Measurements from ENCODE around the gene ARIH1.

Gene ARIH1

DNA sequence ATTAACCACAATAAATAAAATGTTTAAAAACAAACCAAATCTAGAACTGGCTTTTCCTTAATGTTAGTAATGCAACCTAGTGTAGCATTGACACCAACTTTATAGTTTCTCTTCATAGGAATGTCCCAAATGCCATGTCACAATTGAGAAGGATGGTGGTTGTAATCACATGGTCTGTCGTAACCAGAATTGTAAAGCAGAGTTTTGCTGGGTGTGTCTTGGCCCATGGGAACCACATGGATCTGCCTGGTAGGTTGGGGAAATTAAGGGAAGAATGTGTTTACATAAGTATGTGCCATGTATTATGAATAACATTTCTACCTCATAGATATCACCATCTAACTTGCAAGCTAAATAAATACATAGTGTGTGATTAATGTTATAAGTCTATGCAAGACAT is 95.9 kb downstream of the ARIH1 start (continued):
- TF ChIP-seq, protein P1, sequence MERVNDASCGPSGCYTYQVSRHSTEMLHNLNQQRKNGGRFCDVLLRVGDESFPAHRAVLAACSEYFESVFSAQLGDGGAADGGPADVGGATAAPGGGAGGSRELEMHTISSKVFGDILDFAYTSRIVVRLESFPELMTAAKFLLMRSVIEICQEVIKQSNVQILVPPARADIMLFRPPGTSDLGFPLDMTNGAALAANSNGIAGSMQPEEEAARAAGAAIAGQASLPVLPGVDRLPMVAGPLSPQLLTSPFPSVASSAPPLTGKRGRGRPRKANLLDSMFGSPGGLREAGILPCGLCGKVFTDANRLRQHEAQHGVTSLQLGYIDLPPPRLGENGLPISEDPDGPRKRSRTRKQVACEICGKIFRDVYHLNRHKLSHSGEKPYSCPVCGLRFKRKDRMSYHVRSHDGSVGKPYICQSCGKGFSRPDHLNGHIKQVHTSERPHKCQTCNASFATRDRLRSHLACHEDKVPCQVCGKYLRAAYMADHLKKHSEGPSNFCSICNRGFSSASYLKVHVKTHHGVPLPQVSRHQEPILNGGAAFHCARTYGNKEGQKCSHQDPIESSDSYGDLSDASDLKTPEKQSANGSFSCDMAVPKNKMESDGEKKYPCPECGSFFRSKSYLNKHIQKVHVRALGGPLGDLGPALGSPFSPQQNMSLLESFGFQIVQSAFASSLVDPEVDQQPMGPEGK (CRISPR knock-in tag; IDR thresholded peaks at IDR 0.05; ENCODE audit: borderline replicate concordance): no peak
- no peak for TF ChIP-seq SNAI2 (CRISPR knock-in tag; IDR thresholded peaks at IDR 0.05)
- TF ChIP-seq ZFP30 (CRISPR knock-in tag; IDR thresholded peaks at IDR 0.05): no peak
- no peak for TF ChIP-seq ZNF70 (CRISPR knock-in tag; IDR thresholded peaks at IDR 0.05)

DNA sequence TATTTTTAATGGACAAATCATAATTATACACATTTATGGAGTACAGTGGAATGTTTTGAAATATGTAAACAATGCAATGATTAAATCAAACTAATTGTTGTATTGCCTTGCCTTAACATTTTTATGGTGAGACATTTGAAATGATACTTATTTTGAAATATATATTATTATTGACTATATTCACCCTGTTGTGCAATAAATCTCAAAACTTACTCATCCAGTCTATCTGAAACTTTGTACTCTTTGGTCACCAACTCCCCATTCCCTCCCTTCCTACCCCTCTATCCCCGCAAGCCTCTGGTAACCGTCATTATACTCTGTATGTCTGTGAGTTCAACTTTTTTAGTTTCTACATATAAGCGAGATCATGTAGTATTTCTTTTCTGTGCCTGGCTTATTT is 105.7 kb downstream of the ARIH1 start:
- TF ChIP-seq GLIS3 (CRISPR knock-in tag; IDR thresholded peaks at IDR 0.05) (no peak), ZC3H10 (CRISPR knock-in tag; IDR thresholded peaks at IDR 0.05) (no peak), ZNF70 (CRISPR knock-in tag; IDR thresholded peaks at IDR 0.05) (no peak), ZFP30 (CRISPR knock-in tag; IDR thresholded peaks at IDR 0.05) (no peak), ZNF565 (CRISPR knock-in tag; conservative IDR thresholded peaks at IDR 0.05; ENCODE audit: low read depth) (no peak)
- TF ChIP-seq, protein P1 (CRISPR knock-in tag; IDR thresholded peaks at IDR 0.05; ENCODE audit: borderline replicate concordance): no peak
- TF ChIP-seq, protein P2, sequence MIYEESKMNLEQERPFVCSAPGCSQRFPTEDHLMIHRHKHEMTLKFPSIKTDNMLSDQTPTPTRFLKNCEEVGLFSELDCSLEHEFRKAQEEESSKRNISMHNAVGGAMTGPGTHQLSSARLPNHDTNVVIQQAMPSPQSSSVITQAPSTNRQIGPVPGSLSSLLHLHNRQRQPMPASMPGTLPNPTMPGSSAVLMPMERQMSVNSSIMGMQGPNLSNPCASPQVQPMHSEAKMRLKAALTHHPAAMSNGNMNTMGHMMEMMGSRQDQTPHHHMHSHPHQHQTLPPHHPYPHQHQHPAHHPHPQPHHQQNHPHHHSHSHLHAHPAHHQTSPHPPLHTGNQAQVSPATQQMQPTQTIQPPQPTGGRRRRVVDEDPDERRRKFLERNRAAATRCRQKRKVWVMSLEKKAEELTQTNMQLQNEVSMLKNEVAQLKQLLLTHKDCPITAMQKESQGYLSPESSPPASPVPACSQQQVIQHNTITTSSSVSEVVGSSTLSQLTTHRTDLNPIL (CRISPR knock-in tag; IDR thresholded peaks at IDR 0.05; ENCODE audit: low read depth): no peak
- ATAC-seq: no peak

DNA sequence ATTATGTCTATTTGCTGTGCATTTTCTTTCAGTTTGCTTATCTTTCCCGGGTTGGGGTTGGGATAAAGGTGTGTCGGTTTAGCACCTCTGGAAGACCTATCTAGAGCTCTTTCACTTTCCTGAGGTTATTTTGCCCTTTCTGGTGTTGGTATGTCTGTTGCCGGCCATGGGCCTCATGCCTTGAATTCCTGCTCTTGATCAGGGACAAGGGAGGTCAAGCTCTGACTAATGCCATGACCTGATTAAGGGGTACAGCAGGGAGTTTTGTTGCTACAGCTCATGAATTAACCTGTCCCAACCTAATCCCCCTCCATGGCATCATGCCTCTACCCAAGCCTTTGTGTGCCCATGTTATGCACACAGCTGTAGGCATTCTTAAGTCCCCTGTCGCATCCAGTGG is 109.9 kb downstream of the ARIH1 start:
- ATAC-seq: no peak
- no peak for TF ChIP-seq ARNTL (CRISPR knock-in tag; IDR thresholded peaks at IDR 0.05; ENCODE audit: borderline replicate concordance, low read depth)
- TF ChIP-seq, protein P3, sequence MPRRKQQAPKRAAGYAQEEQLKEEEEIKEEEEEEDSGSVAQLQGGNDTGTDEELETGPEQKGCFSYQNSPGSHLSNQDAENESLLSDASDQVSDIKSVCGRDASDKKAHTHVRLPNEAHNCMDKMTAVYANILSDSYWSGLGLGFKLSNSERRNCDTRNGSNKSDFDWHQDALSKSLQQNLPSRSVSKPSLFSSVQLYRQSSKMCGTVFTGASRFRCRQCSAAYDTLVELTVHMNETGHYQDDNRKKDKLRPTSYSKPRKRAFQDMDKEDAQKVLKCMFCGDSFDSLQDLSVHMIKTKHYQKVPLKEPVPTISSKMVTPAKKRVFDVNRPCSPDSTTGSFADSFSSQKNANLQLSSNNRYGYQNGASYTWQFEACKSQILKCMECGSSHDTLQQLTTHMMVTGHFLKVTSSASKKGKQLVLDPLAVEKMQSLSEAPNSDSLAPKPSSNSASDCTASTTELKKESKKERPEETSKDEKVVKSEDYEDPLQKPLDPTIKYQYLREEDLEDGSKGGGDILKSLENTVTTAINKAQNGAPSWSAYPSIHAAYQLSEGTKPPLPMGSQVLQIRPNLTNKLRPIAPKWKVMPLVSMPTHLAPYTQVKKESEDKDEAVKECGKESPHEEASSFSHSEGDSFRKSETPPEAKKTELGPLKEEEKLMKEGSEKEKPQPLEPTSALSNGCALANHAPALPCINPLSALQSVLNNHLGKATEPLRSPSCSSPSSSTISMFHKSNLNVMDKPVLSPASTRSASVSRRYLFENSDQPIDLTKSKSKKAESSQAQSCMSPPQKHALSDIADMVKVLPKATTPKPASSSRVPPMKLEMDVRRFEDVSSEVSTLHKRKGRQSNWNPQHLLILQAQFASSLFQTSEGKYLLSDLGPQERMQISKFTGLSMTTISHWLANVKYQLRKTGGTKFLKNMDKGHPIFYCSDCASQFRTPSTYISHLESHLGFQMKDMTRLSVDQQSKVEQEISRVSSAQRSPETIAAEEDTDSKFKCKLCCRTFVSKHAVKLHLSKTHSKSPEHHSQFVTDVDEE (CRISPR knock-in tag; IDR thresholded peaks at IDR 0.05): no peak

DNA sequence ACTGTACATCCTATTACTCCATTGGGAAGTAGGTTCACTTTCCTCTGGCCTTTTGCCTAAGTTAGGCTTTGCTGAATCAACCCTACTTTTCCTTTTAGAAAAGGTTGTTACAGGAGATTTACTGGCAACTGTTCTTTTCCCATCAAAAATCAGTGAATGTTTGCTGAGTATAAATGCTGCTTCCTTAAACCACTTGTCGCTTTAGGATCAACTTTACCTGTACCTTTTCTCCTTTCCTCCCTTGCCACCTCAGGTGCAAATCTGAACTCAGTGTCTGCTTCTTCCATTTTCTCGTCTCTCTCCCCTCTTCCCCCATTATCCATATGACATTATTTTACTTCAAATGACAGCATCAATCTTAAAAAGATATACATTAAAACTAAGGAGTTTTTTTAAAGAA is 110.9 kb downstream of the ARIH1 start:
- ATAC-seq: no peak
- TF ChIP-seq PPARA (CRISPR knock-in tag; IDR thresholded peaks at IDR 0.05; ENCODE audit: borderline replicate concordance) (no peak), TOX (CRISPR knock-in tag; IDR thresholded peaks at IDR 0.05; ENCODE audit: borderline replicate concordance) (no peak), ZNF565 (CRISPR knock-in tag; conservative IDR thresholded peaks at IDR 0.05; ENCODE audit: low read depth) (no peak), ISL1 (CRISPR knock-in tag; IDR thresholded peaks at IDR 0.05) (no peak), ZNF8 (CRISPR knock-in tag; IDR thresholded peaks at IDR 0.05) (no peak), BACH2 (CRISPR knock-in tag; IDR thresholded peaks at IDR 0.05; ENCODE audit: borderline replicate concordance) (no peak)
- TF ChIP-seq, protein P3 (CRISPR knock-in tag; IDR thresholded peaks at IDR 0.05): no peak
- TF ChIP-seq, protein P1 (CRISPR knock-in tag; IDR thresholded peaks at IDR 0.05; ENCODE audit: borderline replicate concordance): no peak
